ENCODE results near the gene GAK. TPM values are rescaled to one million over a fixed set of nuclear protein-coding genes. Genes with fewer than 3 reads are reported as not detected.

GAK gene
- total and polyA plus RNA-seq, 8 donors: 47.5 to 226 (median 64.8) TPM

GRCh38 chr4:955161-955921 is 23.2 kb upstream of the GAK start:
- H3K36me3 ChIP-seq: no peaks in the 10 kb centered on the region
- no peak overlapping the region for H3K27ac ChIP-seq
- DNase-seq (peak in 3 of 6 donors; percentile 1 to 45 (median 9)), FAIRE-seq (no peak), ATAC-seq (no peak)
- H3K4me3 ChIP-seq: no peak overlapping the region
- no peaks in the 10 kb centered on the region for H3K4me1 ChIP-seq
- H3K27me3 ChIP-seq: no peaks in the 10 kb centered on the region
- intact Hi-C loops (cut with DNase I): no loop called here
- no peaks in the 10 kb centered on the region for H3K9me3 ChIP-seq
- TF ChIP-seq CTCF (IDR thresholded peaks at IDR 0.05): no peak
- 94 to 95% methylated on average over 27 to 33 of the region's 33 CpGs for WGBS, 2 donors

GRCh38 chr4:954211-955020 is 22.3 kb upstream of the GAK start:
- Histone ChIP-seq H3K36me3 (no peaks in the 10 kb centered on the region), H3K27ac (no peak overlapping the region), H3K4me3 (no peak overlapping the region), H3K9me3 (no peaks in the 10 kb centered on the region), H3K4me1 (no peaks in the 10 kb centered on the region), H3K27me3 (no peaks in the 10 kb centered on the region)
- 92 to 93% methylated on average over 17 of the region's 17 CpGs for WGBS, 2 donors
- no peak for FAIRE-seq
- intact Hi-C loops (cut with DNase I): no loop called here
- ATAC-seq: no peak
- peak in 1 of 6 donors; percentile 0 for DNase-seq
- no peak for TF ChIP-seq CTCF (IDR thresholded peaks at IDR 0.05)

- no peaks in the 10 kb centered on the region for H3K27me3 ChIP-seq
- no peak overlapping the region for H3K4me3 ChIP-seq
- TF ChIP-seq CTCF (IDR thresholded peaks at IDR 0.05): no peak
- no peak for ATAC-seq
- intact Hi-C loops (cut with DNase I): no loop called here
- no peaks in the 10 kb centered on the region for H3K9me3 ChIP-seq
- no peak for FAIRE-seq
- H3K4me1 ChIP-seq: no peaks in the 10 kb centered on the region
- no peaks in the 10 kb centered on the region for H3K36me3 ChIP-seq
- 98% methylated on average over 13 of the region's 13 CpGs for WGBS, 2 donors
- no peak overlapping the region for H3K27ac ChIP-seq
- peak in 1 of 6 donors; percentile 1 for DNase-seq
Observed at GRCh38 chr4:953574-953915, 21.4 kb upstream of the GAK start.

GRCh38 chr4:952881-953573 is 20.9 kb upstream of the GAK start:
- FAIRE-seq (no peak), DNase-seq (peak in 1 of 6 donors; percentile 2), ATAC-seq (no peak)
- intact Hi-C loops (cut with DNase I): no loop called here
- Histone ChIP-seq H3K4me1 (no peaks in the 10 kb centered on the region), H3K36me3 (no peaks in the 10 kb centered on the region), H3K4me3 (no peak overlapping the region), H3K27ac (no peak overlapping the region), H3K9me3 (no peaks in the 10 kb centered on the region), H3K27me3 (no peaks in the 10 kb centered on the region)
- WGBS, 2 donors: 93 to 95% methylated on average over 28 of the region's 28 CpGs
- TF ChIP-seq CTCF (IDR thresholded peaks at IDR 0.05): no peak

Data from pancreas (tissue), 10 donors.